Ovary (tissue), 9 donors: Measurements from ENCODE around the gene IL17RD. TPM values are rescaled to one million over a fixed set of nuclear protein-coding genes. Genes with fewer than 3 reads are reported as not detected.
A peak's percentile ranks its signal among the peaks of the same experiment; 100 is the strongest.

Experiments
- DNase-seq, 5 donors: peaks; one replicate each; pipeline ENCODE4 v3.0.0-alpha.2; 2019 to 2020
- H3K27ac ChIP-seq, 2 donors: fragments of 200-600 bp; one replicate each; pipeline versions ENCODE4 v1.5.1 to v1.8.0; 2019 to 2022
- H3K27me3 ChIP-seq: fragments of 200-600 bp; one replicate; pipeline ENCODE4 v1.8.0; 2022
- H3K36me3 ChIP-seq: fragments of 200-600 bp; sonication (generic); one replicate; pipeline ENCODE4 v1.5.1; 2019
- H3K4me1 ChIP-seq: one replicate; pipeline ENCODE4 v1.8.1; 2013; ENCODE audit warnings: mild to moderate bottlenecking, moderate library complexity; ENCODE audit not compliant: insufficient read depth
- H3K4me3 ChIP-seq: fragments of 200-600 bp; sonication (generic); one replicate; pipeline ENCODE4 v1.5.1; 2017
- H3K9me3 ChIP-seq, 2 donors: fragments of 200-600 bp in 1 of 2; sonication (generic) in 1 of 2; one replicate each; pipeline versions ENCODE4 v1.5.1 to v1.8.1; 2013 to 2019; ENCODE audit warnings: mild to moderate bottlenecking in 1 of 2, moderate library complexity in 1 of 2
- EP300 ChIP-seq: sonication (generic); formaldehyde crosslinking; IDR thresholded peaks from one replicate; pipeline ENCODE4 v1.6.1; 2017; ENCODE audit warnings: antibody characterized with exemption
- POLR2A ChIP-seq: fragments of 450-650 bp; IDR thresholded peaks from one replicate; pipeline ENCODE4 v1.6.1; 2017; ENCODE audit warnings: antibody characterized with exemption, mild to moderate bottlenecking, moderate library complexity
- WGBS, 3 donors: extraction: QIAGEN DNeasy Blood & Tissue Kit in 1 of 3; methylation state at CpG; one replicate each; pipeline versions ENCODE4 v1.1.5 to v1.1.7; 2013 to 2017; 5-methylcytosine and 5-hydroxymethylcytosine counted together
- intact Hi-C, 4 donors: fragments of 100-400 bp; cut with DNase I; formaldehyde crosslinking; loops; one replicate each; pipeline versions ENCODE4 v1.11.0 to v1.15.1; 2022 to 2023
- polyA plus RNA-seq, 2 donors: library from polyadenylated mRNA; stranded (reverse); fragments of 200-250 nt in 1 of 2; fragments of 350-450 nt in 1 of 2; fragmentation: Illumina TruSeq in 1 of 2; extraction: RNeasy Lipid Tissue Mini Kit (QIAGEN cat#74804) in 1 of 2; gene quantifications; one replicate each; pipeline ENCODE4 v1.2.3, GENCODE V29; 2013 to 2014
- total RNA-seq, 7 donors: library from RNA; depleted of rRNA in 2 of 7; stranded (reverse); fragments of >200 nt in 2 of 7; fragmentation: NEBNext Ultra II Directional in 3 of 7; extraction: Animal tissue kit (Norgen Biotek cat#: 25700) in 3 of 7; gene quantifications; one replicate each; pipeline versions ENCODE4 v1.1.0 to v1.2.4, GENCODE V29; 2016 to 2023
- TF ChIP-seq, protein P1 (sequence below), 3 donors: fragments of 450-650 bp in 2 of 3; fragments of 200-600 bp in 1 of 3; IDR thresholded peaks; one replicate each; pipeline versions ENCODE4 v1.5.1 to v1.8.0; 2016 to 2022; ENCODE audit warnings: antibody characterized with exemption in 3 of 3, mild to moderate bottlenecking in 1 of 3
- donor health status: DM: no; HTN: no; CAD: no; lungs with moderate emphysema.
- donor health status: DM: no; HTN: no; CAD: no.
- donor health status: Bipolar disorder and iron deficiency.
- donor health status: DM: yes; HTN: yes; CAD: no.
- donor health status: DM: no; HTN: no; CAD: no.
- donor health status: DM: yes; HTN: yes; CAD: no.

IL17RD gene
- total and polyA plus RNA-seq, 9 donors = 10.7 to 35.8 (median 21.8) TPM

DNA sequence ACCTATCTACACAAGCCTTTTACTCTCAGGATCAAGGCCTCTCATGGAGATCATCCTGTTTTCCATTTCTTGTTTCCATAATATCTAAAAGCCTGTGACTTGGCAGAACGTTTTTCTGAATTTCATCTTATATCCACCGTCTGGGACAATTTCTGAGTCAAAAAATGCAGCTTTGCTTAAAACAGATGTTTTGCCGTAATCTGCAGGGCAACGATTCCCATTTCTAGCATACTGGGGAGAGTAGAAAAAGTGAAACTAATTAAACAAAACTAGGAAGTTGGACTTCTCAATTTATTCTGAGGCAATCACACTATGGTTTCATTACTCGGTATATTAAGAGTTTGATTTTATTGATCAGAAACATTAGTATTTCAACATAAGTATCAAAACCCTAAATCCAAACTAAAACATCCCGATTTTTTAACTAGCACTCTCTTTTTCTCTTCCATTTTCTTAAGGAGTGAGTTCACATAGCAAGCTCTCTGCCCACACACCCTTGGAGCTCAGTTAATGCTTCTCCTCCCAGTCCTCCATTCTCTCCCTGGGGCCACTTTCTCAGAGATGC, 71.1 kb downstream of the IL17RD start:
- no peak for DNase-seq
- WGBS, 3 donors = 16 to 19% (median 19%) methylated on average over 6 of the region's 6 CpGs
- H3K27me3 ChIP-seq = no peaks in the 10 kb centered on the region
- H3K9me3 ChIP-seq = no peaks in the 10 kb centered on the region
- intact Hi-C loops = loop anchor here in 1 of 4 donors (10.0 kb wide), 1 partner anchor 131 kb away; the partner anchor contains the start of gene APPL1
- no peaks in the 10 kb centered on the region for H3K36me3 ChIP-seq
- TF ChIP-seq EP300 (no peak), POLR2A (no peak)
- TF ChIP-seq, protein P1, sequence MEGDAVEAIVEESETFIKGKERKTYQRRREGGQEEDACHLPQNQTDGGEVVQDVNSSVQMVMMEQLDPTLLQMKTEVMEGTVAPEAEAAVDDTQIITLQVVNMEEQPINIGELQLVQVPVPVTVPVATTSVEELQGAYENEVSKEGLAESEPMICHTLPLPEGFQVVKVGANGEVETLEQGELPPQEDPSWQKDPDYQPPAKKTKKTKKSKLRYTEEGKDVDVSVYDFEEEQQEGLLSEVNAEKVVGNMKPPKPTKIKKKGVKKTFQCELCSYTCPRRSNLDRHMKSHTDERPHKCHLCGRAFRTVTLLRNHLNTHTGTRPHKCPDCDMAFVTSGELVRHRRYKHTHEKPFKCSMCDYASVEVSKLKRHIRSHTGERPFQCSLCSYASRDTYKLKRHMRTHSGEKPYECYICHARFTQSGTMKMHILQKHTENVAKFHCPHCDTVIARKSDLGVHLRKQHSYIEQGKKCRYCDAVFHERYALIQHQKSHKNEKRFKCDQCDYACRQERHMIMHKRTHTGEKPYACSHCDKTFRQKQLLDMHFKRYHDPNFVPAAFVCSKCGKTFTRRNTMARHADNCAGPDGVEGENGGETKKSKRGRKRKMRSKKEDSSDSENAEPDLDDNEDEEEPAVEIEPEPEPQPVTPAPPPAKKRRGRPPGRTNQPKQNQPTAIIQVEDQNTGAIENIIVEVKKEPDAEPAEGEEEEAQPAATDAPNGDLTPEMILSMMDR (IDR thresholded peaks at IDR 0.05) = no peak
- H3K4me1 ChIP-seq = peaks cover 8% of the 10 kb centered on the region
- H3K27ac ChIP-seq = peak overlapping the region in 1 of 2 donors; percentile 60
- no peak overlapping the region for H3K4me3 ChIP-seq

GRCh38 chr3:57093489-57093888, 71.7 kb downstream of the IL17RD start:
- no peak for TF ChIP-seq POLR2A
- no peak for TF ChIP-seq EP300
- TF ChIP-seq, protein P1 (IDR thresholded peaks at IDR 0.05) = no peak
- no peak overlapping the region for H3K4me3 ChIP-seq
- DNase-seq = no peak
- no peaks in the 10 kb centered on the region for H3K9me3 ChIP-seq
- intact Hi-C loops = loop anchor here in 1 of 4 donors (10.0 kb wide), 1 partner anchor 131 kb away; the partner anchor contains the start of gene APPL1
- peaks cover 8% of the 10 kb centered on the region for H3K4me1 ChIP-seq
- H3K27ac ChIP-seq = peak overlapping the region in 1 of 2 donors; percentile 60
- H3K36me3 ChIP-seq = no peaks in the 10 kb centered on the region
- H3K27me3 ChIP-seq = no peaks in the 10 kb centered on the region

GRCh38 chr3:57091521-57092273, 73.5 kb downstream of the IL17RD start:
- peak overlapping the region; percentile 64 to 66 for H3K27ac ChIP-seq
- H3K36me3 ChIP-seq = no peaks in the 10 kb centered on the region
- H3K9me3 ChIP-seq = no peaks in the 10 kb centered on the region
- no peak overlapping the region for H3K4me3 ChIP-seq
- intact Hi-C loops = loop anchor here in 1 of 4 donors (10.0 kb wide), 1 partner anchor 133 kb away; the partner anchor contains the start of gene APPL1
- H3K27me3 ChIP-seq = no peaks in the 10 kb centered on the region
- 48 to 52% (median 50%) methylated on average over 3 of the region's 3 CpGs for WGBS, 3 donors
- TF ChIP-seq, protein P1 (IDR thresholded peaks at IDR 0.05) = peak in 1 of 3 donors; percentile 5
- TF ChIP-seq EP300 = no peak
- peaks cover 8% of the 10 kb centered on the region for H3K4me1 ChIP-seq
- DNase-seq = no peak

DNA sequence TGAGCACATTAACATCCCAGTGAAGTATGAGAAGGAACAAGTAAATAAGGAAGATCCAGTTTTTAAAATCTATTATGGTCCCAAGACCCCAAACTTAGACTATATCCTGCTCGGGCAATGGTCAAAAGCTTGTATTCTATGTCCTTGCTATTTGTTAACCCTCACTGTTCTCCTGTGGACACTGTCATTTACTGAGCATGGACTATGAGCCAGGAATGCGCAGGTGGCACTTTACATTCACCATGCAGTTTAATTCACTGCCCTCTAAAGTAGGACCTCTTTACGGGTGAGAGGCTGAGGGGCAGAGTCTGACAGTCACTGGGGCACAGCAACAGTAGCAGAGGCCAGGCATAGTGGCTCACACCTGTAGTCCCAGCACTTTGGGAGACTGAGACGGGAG, 76.1 kb downstream of the IL17RD start:
- TF ChIP-seq, protein P1 (IDR thresholded peaks at IDR 0.05) = no peak
- TF ChIP-seq EP300 (no peak), POLR2A (no peak)
- no peaks in the 10 kb centered on the region for H3K27me3 ChIP-seq
- no peak overlapping the region for H3K27ac ChIP-seq
- H3K4me3 ChIP-seq = no peak overlapping the region
- DNase-seq = no peak
- H3K36me3 ChIP-seq = no peaks in the 10 kb centered on the region
- H3K9me3 ChIP-seq = no peaks in the 10 kb centered on the region
- peaks cover 9% of the 10 kb centered on the region for H3K4me1 ChIP-seq
- 91 to 93% (median 93%) methylated on average over 4 of the region's 4 CpGs for WGBS, 3 donors
- intact Hi-C loops = no loop called here
